GM10248 (cell line): ENCODE measurements around the gene RALGAPA2.
A peak's percentile ranks its signal among the peaks of the same experiment; 100 is the strongest.

ENCODE experiments used
- CTCF ChIA-PET: fragments of 300-600 bp; sonication (Branson Sonifier 250); formaldehyde crosslinking; extraction: SDS; loops from one replicate; lab custom pipeline; 2021; ENCODE audit warnings: antibody characterized with exemption; lab: Yijun Ruan, JAX
- POLR2A ChIA-PET: fragments of 350-650 bp; sonication (Branson Sonifier 250); formaldehyde crosslinking; extraction: SDS; loops from one replicate; lab custom pipeline; 2020; ENCODE audit warnings: antibody characterized with exemption; lab: Yijun Ruan, JAX
- DNase-seq: peaks from one replicate; pipeline ENCODE4 v3.0.0; 2012; ENCODE audit errors: extremely low spot score
- CTCF ChIP-seq: IDR thresholded peaks from 2 replicates; pipeline ENCODE4 v1.5.1; 2012; ENCODE audit warnings: mild to moderate bottlenecking, low read depth; ENCODE audit errors: extremely low read depth, missing control alignments, control extremely low read depth

The RALGAPA2 gene

GRCh38 chr20:20366551-20366875 is 345.9 kb downstream of the RALGAPA2 start:
- no peak for DNase-seq
- ChIA-PET POLR2A (interaction anchor here (0.6 kb wide), 1 partner anchor 124 kb away, joined by 4 read pairs; no protein-coding TSS in a partner anchor), CTCF (interaction anchor here (1.2 kb wide), 1 partner anchor 84 kb away, joined by 4 read pairs; no protein-coding TSS in a partner anchor)
- TF ChIP-seq CTCF: no peak

- ChIA-PET CTCF (no interaction called here), POLR2A (no interaction called here)
- no peak for DNase-seq
- no peak for TF ChIP-seq CTCF
Measured at GRCh38 chr20:20365480-20366161, 346.8 kb downstream of the RALGAPA2 start.

- DNase-seq: no peak
- POLR2A ChIA-PET: no interaction called here
Measured at GRCh38 chr20:20364593-20365479, 347.6 kb downstream of the RALGAPA2 start.

DNA sequence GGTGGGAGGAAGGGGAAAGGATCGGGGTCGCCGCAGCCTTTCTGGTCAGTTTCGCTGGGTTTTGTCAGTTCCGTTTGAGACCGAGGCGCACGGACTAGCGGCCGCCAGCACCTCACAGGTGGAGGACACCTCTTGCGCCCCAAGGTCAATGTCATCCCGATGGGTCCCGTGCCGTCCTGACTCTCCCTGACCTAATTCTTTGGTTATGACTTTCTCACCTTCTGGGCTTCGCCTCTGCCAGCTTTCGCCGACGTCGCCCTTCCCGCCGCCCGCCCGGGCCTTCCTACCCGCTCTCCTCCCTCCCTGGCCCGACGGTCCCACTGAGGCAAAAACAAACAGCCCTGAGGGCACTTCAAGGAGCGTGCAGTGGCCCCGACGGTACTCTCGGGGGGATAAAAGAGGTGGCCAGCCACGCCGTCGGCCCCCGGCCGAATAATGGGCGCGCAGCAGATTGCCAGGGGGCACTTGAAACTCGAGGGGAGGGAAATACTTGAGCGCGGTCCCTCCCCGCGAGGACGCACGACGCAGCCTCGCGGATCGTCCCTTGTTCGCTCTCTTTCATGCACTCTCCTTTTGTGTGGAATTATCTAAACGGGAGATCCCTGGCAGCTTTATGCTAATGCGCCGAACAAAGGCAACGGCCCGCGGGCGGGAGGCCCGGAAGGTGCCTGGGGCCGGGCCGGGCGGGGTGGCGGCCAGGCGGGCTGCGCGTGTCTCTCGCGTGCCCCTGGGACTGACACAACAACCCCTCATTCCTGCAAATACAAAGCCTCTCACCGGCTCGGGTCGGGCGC is 348.4 kb downstream of the RALGAPA2 start:
- peak; percentile 9 for TF ChIP-seq CTCF
- POLR2A ChIA-PET: no interaction called here
- CTCF ChIA-PET: no interaction called here
- DNase-seq: no peak

More at GRCh38 chr20:20364593-20365479, 347.6 kb downstream of the RALGAPA2 start:
- CTCF ChIA-PET: no interaction called here
- no peak for TF ChIP-seq CTCF

- DNase-seq: no peak
- POLR2A ChIA-PET: no interaction called here
- CTCF ChIA-PET: no interaction called here
- no peak for TF ChIP-seq CTCF
Measured at GRCh38 chr20:20363434-20363798, 349.0 kb downstream of the RALGAPA2 start.

DNA sequence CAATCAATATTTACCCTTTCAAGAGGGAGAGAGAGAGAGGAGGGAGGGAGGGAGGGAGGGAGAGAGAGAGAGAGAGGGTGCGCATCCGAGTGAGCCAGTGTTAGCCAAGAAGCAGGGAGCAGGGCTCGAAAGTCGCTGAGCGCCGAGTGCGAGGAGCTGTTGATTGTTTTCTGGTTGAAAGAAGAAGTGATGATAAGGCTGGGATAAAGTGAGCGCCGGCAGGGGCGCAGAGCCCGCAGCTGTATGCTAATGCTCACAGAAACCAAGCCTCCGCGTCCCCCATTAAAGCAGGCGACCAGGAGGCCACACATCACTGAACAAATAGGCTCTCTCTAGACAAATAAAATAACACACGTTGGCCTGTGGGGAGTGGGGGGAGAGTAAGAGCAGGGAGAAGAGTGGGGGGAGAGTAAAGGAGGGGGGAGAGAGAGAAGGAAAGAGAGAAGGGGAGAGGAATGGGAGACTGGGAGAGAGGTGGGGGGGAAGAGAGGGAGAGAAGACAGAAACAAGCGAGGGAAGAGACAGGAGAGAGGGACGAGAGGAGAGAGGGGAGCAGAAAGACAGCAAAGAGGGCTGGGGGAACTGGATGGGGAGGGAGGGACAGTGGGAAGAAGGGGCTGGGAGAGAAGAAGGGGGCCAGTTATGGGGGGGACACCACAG is 349.5 kb downstream of the RALGAPA2 start:
- DNase-seq: no peak
- ChIA-PET POLR2A (no interaction called here), CTCF (no interaction called here)
- TF ChIP-seq CTCF: no peak
